Measurements from ENCODE around the gene SMIM36. TPM values are rescaled to one million over a fixed set of nuclear protein-coding genes. Genes with fewer than 3 reads are reported as not detected.

Gene SMIM36
- total and polyA plus RNA-seq, 2 of the 8 experiments (the other 6 are each of a cell fraction or from before 2014, with no cell fraction given) = not detected

DNA sequence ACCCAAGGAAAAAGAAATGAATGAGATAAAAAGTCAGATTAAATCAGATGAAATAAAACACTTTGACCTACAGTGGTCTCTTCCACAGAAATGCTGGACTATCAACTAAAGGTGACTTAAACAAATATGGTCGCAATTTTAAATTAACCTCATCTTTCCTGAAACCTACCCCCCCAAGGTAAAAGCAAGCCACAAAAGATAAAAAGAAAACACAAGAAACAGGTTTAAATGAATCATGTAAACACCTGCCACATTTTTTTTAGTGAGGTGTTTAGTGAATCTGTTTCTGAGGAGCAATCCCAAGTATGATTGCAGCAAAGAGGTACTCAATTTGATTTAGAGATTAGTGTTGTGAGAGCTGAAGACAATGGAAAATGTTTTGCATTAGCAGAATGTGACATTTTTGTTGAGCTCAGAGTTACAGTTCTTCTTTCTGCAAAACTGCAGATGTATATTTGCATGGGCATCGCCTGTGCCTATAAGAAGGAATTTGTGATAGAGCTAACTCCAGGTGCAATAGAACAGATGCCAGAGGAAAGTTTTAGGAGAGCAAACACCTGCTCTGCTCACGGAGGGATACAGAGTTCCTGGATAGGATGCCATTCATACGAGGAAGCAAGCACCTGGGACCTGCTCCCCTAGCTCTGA, 86.2 kb downstream of the SMIM36 start:
- H4K20me1 ChIP-seq (replicated peaks in 1 of 2; ENCODE audit: control insufficient read depth in 1 of 2, insufficient read depth in 2 of 2, low read length in 2 of 2) = peaks cover 0 to 2% of the 10 kb centered on the region in 2 experiments
- no peak overlapping the region for H3K4me2 ChIP-seq (ENCODE audit: insufficient read depth in 1 of 2, low read depth in 2 of 2, low read length in 2 of 2)
- H3K79me1 ChIP-seq (ENCODE audit: low read depth, low read length) = no peaks in the 10 kb centered on the region
- H3K9ac ChIP-seq (replicated peaks in 1 of 4; ENCODE audit: extremely low read depth in 1 of 4, low read depth in 3 of 4, low read length in 3 of 4) = no peak overlapping the region
- H3K18ac ChIP-seq (ENCODE audit: extremely low read depth, low read length) = no peak overlapping the region
- no peak overlapping the region for H2AFZ ChIP-seq (ENCODE audit: low read length)
- ChIA-PET CTCF (ENCODE audit: partially characterized antibody) (interaction anchor here (1.6 kb wide), 1 partner anchor 68 kb away, joined by 4 read pairs; no protein-coding TSS in a partner anchor), POLR2A (ENCODE audit: partially characterized antibody) (no interaction called here)
- H3K36me3 ChIP-seq (ENCODE audit: control insufficient read depth in 2 of 4, insufficient read depth in 4 of 4, low read length in 3 of 4) = no peaks in the 10 kb centered on the region
- no peak overlapping the region for H3K14ac ChIP-seq (ENCODE audit: insufficient read length)
- no peak overlapping the region for H2BK120ac ChIP-seq (replicated peaks; ENCODE audit: low read depth, low read length)
- no peak overlapping the region for H2BK15ac ChIP-seq (ENCODE audit: low read length)
- H2BK12ac ChIP-seq (ENCODE audit: low read depth, low read length) = no peak overlapping the region
- no peak overlapping the region for H2BK5ac ChIP-seq (ENCODE audit: low read depth, low read length)
- peaks cover 8% of the 10 kb centered on the region for H3K23me2 ChIP-seq (ENCODE audit: low read depth, low read length)
- H2AK5ac ChIP-seq (ENCODE audit: low read depth, low read length) = no peak overlapping the region
- H3K27me3 ChIP-seq (replicated peaks in 1 of 4; ENCODE audit: control insufficient read depth in 3 of 4, extremely low read depth in 1 of 4, insufficient read depth in 3 of 4, low read length in 3 of 4) = no peaks in the 10 kb centered on the region; a peak in 1 of 7 replicates
- FAIRE-seq (no peak), DNase-seq (ENCODE audit: low read depth in 1 of 2, low spot score in 2 of 2) (no peak)
- no peak overlapping the region for H4K8ac ChIP-seq (ENCODE audit: extremely low read depth, insufficient read depth, low read length)
- H4K91ac ChIP-seq (replicated peaks; ENCODE audit: insufficient read length, low read length) = no peak overlapping the region
- H4K5ac ChIP-seq (ENCODE audit: insufficient read length, low read depth, low read length) = no peak overlapping the region
- no peak overlapping the region for H3K27ac ChIP-seq (ENCODE audit: low read depth, low read length)
- no peak overlapping the region for H3K4ac ChIP-seq (replicated peaks; ENCODE audit: insufficient read length, low read depth, low read length)
- TF ChIP-seq TBP (IDR thresholded peaks at IDR 0.05; ENCODE audit: low read depth, low read length) = no peak
- TF ChIP-seq RXRA (IDR thresholded peaks at IDR 0.05; ENCODE audit: insufficient read depth, low read depth, low read length) = no peak
- no peak for TF ChIP-seq POU5F1 (IDR thresholded peaks at IDR 0.05; ENCODE audit: low read depth, low read length)
- TF ChIP-seq SIN3A (conservative IDR thresholded peaks at IDR 0.05 in 1 of 2, IDR thresholded peaks at IDR 0.05 in 1 of 2; ENCODE audit: low read depth in 1 of 2, low read length in 2 of 2) = no peak
- TF ChIP-seq MAFK (IDR thresholded peaks at IDR 0.05; ENCODE audit: low read depth, low read length) = no peak
- H3K4me1 ChIP-seq (replicated peaks in 1 of 4; ENCODE audit: control insufficient read depth in 3 of 4, insufficient read depth in 4 of 4, low read length in 3 of 4) = peaks cover 2 to 5% (median 3%) of the 10 kb centered on the region in 4 experiments; a peak in 5 of 7 replicates
- peaks cover 4 to 10% of the 10 kb centered on the region in 2 experiments for H3K79me2 ChIP-seq (ENCODE audit: control insufficient read depth in 1 of 2, insufficient read depth in 2 of 2, low read length in 2 of 2)
- H3K9me3 ChIP-seq (ENCODE audit: insufficient read depth in 2 of 2, low read depth in 1 of 2, low read length in 1 of 2) = no peaks in the 10 kb centered on the region
- WGBS, 2 experiments (ENCODE audit: extremely low coverage in 1 of 2, insufficient coverage in 1 of 2, insufficient read length in 1 of 2, insufficient replicate concordance in 2 of 2, low coverage in 1 of 2, low lambda C conversion rate in 2 of 2, missing lambda C conversion rate in 1 of 2) = 76% methylated on average over 4 of the region's 4 CpGs; no CpG with 5 or more reads in 1 of the 2 experiments
- no peak overlapping the region for H2BK20ac ChIP-seq (ENCODE audit: low read length)
- H3K4me3 ChIP-seq (ENCODE audit: extremely low read depth in 1 of 4, insufficient read depth in 2 of 4, low read depth in 3 of 4, low read length in 4 of 4) = no peak overlapping the region
- no peak overlapping the region for H3K23ac ChIP-seq (ENCODE audit: insufficient read length)
- no peak overlapping the region for H3K56ac ChIP-seq (replicated peaks; ENCODE audit: insufficient read length, low read depth, low read length)

Measured in H1 (cell line).